Hematopoietic multipotent progenitor cell treated with erythropoietin and hydrocortisone succinate and interleukin-3 and kit ligand, for 15 days (in vitro differentiated cells): ENCODE measurements around the gene IGSF8.
A peak's percentile ranks its signal among the peaks of the same experiment; 100 is the strongest.
"Not testable (repeated sequence)": the region's sequence is repeated elsewhere in the genome, so short reads cannot be mapped to it uniquely, and the experiment has no call there.

Experiments
- DNase-seq: peaks from one replicate; pipeline ENCODE4 v3.0.0-alpha.2; 2015; ENCODE audit warnings: low spot score

The IGSF8 gene

DNA sequence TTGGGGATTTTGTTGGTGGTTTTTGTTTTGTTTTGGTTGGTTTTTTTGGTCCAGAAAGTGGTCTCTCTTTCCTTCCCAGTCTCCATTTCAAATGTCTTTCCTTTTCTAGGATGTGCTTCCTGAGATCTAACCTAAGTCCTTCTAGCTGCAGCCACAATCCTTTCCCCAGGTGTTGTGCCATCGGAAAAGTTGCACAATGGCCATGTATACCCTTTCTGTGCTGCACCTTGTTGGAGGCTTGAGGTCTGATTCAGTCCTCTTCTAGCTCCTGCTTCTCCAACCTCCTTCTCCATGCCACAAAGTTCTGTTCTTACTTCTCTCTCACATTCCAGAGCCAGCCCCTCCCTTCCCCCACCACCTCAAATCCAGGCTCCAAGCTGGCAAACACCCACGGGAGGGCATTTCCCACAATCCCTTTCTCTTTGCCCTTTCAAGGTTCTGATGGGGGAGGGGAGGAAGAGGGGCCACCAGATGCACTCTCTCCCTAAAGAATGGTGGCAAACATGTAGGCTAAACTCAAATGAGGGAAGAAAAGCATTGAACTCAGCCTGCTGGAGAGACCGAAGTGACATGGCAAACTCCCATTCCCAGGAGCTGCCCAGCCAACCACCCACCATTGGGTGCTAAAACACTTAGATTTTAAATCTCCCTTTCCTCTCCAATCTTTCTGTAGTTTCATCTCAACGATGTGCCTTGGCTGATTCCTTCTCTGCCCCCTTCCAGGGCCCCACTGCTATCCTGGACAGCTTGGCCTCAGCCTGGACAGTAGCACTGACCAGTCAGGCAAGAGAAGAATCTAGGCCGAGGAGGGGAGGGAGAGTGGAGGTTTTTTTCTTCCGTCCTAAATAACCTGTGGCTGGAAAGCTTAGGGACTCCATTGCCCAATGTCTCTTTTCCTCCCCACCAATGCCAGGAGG, 31.3 kb downstream of the IGSF8 start:
- no peak for DNase-seq

DNA sequence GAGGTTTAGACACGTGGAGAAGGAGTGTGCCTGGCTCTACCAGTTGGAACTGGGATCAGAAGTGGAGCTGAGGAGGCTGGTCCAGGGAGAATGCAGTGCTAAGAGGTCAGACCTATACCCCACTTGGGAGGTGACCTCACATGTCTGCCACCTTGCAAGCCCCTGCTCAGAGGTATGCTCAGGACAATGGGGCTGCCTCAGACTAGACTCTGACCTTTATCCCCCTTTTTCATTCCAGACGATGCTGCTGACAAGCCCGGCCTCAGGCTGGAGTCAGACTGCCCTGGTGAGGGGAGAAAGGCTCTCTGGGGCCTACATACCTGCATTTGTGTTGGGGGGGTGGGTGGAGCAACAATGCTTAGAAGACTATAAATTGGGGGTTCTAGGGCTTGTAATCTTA, 33.7 kb downstream of the IGSF8 start:
- no peak for DNase-seq

DNA sequence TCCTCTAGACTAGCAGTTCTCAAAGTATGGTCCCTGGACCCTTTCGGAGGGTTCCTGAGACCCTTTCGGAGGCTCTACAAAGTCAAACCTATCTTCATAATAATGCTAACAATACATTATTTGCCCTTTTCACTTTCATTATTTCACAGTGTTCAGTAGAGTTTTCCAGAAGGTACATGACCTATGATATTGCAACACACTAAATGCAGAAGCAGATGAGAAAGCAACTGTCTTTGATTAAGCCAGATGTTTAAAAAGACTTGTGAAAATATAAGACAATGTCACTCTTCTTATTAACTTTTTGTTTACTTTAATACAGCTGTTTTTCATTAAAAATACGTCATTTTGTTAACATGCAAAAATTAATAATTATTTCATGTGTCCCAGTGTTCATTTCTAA, 34.3 kb downstream of the IGSF8 start:
- DNase-seq: no peak

DNA sequence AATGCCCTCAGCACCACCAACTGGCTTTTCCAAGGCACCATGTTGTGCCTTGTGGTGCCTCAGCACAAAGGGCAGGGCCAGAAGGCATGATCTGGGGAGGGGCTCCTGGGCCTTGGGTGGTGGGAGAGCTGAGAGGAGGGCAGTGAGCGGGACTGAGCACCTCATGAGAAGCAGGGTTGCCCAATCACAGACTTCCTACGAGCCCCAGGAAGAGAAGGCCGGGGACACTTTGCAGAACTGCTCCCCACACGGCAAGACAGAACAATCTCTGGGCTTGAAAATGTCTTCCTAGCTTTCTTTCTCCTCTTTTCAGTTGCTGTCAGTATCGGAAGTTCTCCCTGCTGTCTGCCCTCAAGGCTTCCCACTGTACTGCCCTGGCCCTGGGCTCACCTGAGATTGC, 35.2 kb downstream of the IGSF8 start:
- DNase-seq: no peak

- DNase-seq: no peak
These were observed 36.2 kb downstream of the IGSF8 start for GRCh38 chr1:160062230-160062532.

DNA sequence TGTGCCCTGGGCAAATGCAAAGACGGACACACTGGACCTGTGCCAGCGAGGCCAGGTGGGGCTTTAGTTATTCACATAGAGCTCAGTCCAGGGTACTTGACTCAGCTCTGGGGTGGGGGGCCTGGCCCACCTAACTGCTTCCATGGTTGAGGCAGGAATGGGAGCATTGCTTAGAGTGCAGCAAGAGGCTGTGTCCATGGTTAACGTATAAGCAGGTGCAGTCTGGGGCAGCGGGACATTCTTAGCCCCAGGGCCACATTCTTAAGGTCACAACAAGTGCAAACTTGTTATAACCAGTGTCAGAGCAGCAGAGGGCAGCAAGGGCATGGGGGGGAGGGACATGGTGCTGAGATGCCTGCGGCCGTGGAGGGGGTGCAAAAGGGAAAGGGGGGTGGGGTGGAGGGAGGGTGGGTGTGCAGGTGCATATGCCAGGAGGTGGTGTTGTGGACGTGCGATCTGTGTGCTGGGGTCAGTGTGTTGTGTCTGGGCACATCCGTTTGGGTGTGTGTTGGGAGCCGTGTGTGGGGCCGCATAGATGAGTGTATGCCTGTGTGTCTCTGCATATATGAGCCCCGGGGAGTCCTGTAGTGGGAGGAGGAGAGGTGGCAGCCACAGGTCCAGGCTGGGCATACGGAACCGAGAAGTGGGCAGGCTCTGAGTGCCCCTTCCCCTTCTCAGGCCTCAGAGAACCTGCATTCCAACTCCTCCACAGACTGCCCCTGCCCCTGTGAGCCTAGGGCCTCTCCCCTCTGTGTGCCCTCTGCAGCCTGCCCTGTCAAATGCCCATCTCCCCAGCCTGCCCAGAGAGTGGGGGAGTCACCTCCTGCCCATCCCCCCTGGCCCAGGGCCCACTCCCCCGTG, 36.8 kb downstream of the IGSF8 start:
- no peak for DNase-seq

- no peak for DNase-seq
These were observed 40.3 kb downstream of the IGSF8 start for GRCh38 chr1:160058087-160058486.

DNA sequence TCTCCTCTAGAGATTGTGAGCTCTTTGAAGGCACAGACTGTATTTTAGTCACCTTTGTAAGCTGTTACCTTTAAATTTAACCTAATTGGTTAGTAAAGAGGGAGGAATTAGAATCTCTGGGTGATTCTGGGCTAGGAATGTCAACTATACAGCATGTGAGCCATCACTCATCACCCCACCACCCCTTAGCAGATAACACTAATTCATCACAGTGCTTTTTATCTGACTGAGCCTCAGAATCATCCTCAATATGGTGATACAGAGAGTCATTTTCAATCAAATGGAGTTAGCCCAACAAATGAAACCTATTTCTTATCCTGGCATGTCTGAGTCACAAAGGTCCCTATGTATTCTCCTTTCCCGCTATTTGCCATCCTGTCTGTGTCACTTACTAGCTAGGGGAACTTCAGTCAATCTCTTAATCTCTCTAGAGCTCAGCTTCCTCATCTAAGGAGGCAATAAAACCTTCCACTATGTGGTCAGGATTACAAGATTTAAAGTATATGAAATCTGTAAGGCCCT, 41.7 kb downstream of the IGSF8 start:
- DNase-seq: no peak

DNA sequence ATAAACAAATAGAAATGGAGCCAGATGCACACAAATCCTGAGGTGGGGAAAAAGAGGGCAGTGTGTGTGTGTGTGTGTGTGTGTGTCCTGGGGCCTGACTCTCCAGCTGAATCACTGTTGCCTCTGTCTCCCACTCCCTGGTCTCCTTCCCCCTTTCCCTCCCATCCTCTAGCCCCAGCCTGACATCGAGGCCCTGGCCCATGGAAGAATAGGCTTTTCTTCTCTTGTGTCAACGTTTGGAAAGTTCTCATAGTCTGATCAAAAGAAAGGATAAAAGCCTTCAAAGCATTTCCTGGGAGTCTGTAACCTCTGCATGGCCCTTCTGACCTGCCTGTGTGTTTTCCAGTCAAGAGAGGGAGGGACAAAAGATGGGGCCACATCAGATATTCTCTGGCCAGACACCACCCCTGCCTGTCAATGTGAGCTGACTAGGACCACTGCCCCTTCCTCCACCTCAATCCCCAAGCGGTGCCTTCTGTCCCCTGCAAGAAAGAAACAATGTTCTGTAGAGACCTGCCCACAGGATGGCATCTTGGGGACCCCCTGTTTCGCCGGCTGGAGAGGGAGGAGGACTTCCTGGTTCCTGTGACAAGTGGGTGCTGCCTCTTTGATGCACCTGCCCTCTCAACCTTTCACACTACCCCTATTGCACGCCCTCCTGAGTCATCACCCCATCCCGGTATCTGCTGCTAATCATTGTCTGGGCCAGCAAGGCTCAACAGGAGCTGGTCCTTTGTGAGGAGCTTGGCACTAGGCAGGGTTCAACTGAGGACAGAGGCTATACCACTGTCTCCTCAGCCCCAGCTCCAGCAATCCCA, 44.7 kb downstream of the IGSF8 start:
- no peak for DNase-seq

DNA sequence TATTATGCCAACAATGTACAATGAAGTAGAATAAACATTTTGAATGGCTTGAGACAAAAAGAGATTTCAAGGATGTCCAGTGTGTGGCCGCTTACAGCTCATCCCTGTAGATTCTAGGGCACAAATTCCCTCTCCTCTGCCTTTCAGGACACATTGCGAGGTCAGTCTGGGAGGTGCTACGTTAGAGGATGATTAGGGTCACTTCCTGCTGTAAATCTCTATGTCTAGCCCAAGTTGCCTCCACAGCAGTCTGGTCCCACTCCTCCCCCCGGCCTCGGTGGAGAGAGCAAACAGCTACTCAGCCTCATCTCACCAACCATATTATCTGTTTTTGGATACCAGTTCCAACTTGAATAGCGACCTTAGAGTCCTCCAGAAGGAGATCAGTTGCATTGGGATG, 45.5 kb downstream of the IGSF8 start:
- no peak for DNase-seq

GRCh38 chr1:160050619-160051018, 47.8 kb downstream of the IGSF8 start:
- no peak for DNase-seq

DNA sequence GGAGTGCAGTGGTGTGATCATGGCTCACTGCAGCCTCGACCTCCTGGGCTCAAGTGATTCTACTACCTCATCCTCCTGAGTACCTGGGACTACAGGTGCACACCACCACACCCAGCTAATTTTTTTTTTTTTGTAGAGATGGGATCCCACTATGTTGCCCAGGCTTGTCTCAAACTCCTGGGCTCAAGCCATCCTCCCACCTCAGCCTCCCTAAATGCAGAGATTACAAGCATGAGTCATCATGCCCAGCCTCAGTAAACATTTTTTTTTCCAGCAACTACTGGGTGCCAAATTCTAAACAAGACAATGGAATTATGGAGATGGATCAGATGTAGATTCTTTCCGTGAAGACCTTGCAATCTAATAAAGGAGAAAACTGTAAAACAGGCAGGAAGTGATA, 48.2 kb downstream of the IGSF8 start:
- DNase-seq: not testable (repeated sequence)

- DNase-seq: peak; percentile 72
These were observed 49.3 kb downstream of the IGSF8 start for GRCh38 chr1:160049101-160049500.

DNA sequence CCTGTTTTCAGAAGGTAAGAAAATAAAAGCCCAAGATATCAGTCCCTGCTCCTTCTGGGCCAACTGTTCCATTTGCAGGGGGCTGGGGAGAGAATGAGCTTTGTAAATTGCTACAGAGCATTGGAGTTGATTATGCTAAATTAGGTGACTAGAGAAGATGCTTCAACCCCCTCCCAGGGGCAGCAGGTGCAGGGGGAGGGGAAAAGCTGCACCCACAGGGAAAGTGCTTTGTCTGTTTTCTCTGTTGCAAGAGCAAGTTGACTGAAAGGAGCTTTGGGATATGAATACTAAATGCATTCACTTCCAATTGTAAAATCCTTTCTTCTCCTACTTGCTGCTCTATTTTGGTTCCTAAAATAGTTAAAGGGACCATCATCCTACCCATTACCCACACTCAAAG, 50.1 kb downstream of the IGSF8 start:
- no peak for DNase-seq

- no peak for DNase-seq
These were observed 51.1 kb downstream of the IGSF8 start for GRCh38 chr1:160047111-160047991.

GRCh38 chr1:160046494-160047110, 51.8 kb downstream of the IGSF8 start:
- DNase-seq: peak; percentile 83

DNA sequence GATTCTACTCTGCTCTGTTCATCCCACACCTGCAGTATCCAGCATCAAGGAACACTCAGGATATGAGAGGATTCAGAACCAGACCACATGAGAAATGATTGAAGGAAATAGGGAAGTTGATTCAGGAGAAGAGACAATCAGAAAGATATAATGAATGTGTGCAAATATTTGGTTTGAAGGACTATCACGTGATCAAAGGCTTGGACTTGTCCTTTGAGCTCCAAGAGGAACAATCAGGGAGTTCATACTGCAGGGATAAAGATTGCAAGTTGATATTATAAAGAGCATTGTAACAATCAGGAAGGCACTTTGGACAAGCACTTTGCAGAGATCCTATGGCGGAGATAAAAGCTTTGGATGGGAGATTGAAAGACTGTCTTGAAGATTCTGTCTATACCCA, 52.8 kb downstream of the IGSF8 start:
- no peak for DNase-seq

DNA sequence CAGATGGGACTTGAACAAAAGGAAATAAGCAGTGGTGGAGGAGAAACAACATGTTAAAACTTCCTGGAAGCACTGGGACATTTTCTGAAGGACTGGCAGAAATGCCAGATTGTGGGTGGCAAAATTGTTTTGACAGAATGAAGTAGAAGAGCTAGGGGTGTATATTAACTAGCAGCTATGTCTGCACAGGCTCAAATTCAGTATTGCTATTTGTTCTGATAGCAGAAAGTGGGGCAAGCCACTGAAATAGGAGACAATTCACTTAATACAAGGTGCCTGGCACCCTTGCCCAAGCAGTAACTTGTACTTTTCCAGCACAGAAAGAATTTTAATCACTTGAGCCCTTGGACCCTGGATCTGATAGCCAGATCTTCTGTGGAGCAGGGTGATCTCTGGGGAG, 54.9 kb downstream of the IGSF8 start:
- DNase-seq: no peak
